Ishikawa (cell line): ENCODE results near the gene IDH2.

ENCODE experiments used
- CEBPB ChIP-seq: IDR thresholded peaks from 2 replicates; pipeline ENCODE4 v1.6.1; 2012
- CREB1 ChIP-seq: IDR thresholded peaks from 2 replicates; pipeline ENCODE4 v1.6.1; 2012; ENCODE audit warnings: low read depth
- EGR1 ChIP-seq: IDR thresholded peaks from 2 replicates; pipeline ENCODE4 v1.6.1; 2012
- EP300 ChIP-seq: IDR thresholded peaks from 2 replicates; pipeline ENCODE4 v1.6.1; 2012; ENCODE audit warnings: borderline replicate concordance
- FOXM1 ChIP-seq: IDR thresholded peaks from 2 replicates; pipeline ENCODE4 v1.6.1; 2012; ENCODE audit warnings: low read depth, borderline replicate concordance
- NFIC ChIP-seq: IDR thresholded peaks from 2 replicates; pipeline ENCODE4 v1.6.1; 2012
- RAD21 ChIP-seq: IDR thresholded peaks from 2 replicates; pipeline ENCODE4 v1.6.1; 2012; ENCODE audit warnings: low read depth
- TAF1 ChIP-seq: IDR thresholded peaks from 2 replicates; pipeline ENCODE4 v1.6.1; 2012; ENCODE audit warnings: low read depth, mild to moderate bottlenecking
- TCF12 ChIP-seq: IDR thresholded peaks from 2 replicates; pipeline ENCODE4 v1.6.1; 2012; ENCODE audit warnings: low read depth
- TEAD4 ChIP-seq: IDR thresholded peaks from 2 replicates; pipeline ENCODE4 v1.6.1; 2012
- USF1 ChIP-seq: IDR thresholded peaks from 2 replicates; pipeline ENCODE4 v1.6.1; 2012
- YY1 ChIP-seq: IDR thresholded peaks from 2 replicates; pipeline ENCODE4 v1.6.1; 2012; ENCODE audit warnings: low read depth
- ZBTB7A ChIP-seq: IDR thresholded peaks from 2 replicates; pipeline ENCODE4 v1.6.1; 2012; ENCODE audit warnings: low read depth
- TF ChIP-seq, protein P1 (sequence below): IDR thresholded peaks from 2 replicates; pipeline ENCODE4 v1.6.1; 2012
- TF ChIP-seq, protein P2 (sequence below): IDR thresholded peaks from 2 replicates; pipeline ENCODE4 v1.6.1; 2012; ENCODE audit warnings: low read depth, mild to moderate bottlenecking

The IDH2 gene

GRCh38 chr15:90047956-90048575 is 54.2 kb downstream of the IDH2 start:
- TF ChIP-seq FOXM1 (no peak), TAF1 (no peak), TCF12 (no peak), CEBPB (no peak)

GRCh38 chr15:90046911-90047392 is 55.3 kb downstream of the IDH2 start:
- TF ChIP-seq YY1 (peak; percentile 61; the same call in 1 of the 2 replicates), CEBPB (no peak), RAD21 (no peak), TCF12 (peak; percentile 61), TEAD4 (peak; percentile 29; the same call in 1 of the 2 replicates), ZBTB7A (no peak), EP300 (peak; percentile 59; the same call in 1 of the 2 replicates), FOXM1 (no peak), NFIC (0 out of 2 replicates have a peak, but pooled peaks have one; percentile 35), EGR1 (0 out of 2 replicates have a peak, but pooled peaks have one; percentile 59), USF1 (no peak), CREB1 (no peak), TAF1 (no peak)
- TF ChIP-seq, protein P1, sequence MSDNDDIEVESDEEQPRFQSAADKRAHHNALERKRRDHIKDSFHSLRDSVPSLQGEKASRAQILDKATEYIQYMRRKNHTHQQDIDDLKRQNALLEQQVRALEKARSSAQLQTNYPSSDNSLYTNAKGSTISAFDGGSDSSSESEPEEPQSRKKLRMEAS = peak; percentile 63; the same call in 1 of the 2 replicates
- TF ChIP-seq, protein P2, sequence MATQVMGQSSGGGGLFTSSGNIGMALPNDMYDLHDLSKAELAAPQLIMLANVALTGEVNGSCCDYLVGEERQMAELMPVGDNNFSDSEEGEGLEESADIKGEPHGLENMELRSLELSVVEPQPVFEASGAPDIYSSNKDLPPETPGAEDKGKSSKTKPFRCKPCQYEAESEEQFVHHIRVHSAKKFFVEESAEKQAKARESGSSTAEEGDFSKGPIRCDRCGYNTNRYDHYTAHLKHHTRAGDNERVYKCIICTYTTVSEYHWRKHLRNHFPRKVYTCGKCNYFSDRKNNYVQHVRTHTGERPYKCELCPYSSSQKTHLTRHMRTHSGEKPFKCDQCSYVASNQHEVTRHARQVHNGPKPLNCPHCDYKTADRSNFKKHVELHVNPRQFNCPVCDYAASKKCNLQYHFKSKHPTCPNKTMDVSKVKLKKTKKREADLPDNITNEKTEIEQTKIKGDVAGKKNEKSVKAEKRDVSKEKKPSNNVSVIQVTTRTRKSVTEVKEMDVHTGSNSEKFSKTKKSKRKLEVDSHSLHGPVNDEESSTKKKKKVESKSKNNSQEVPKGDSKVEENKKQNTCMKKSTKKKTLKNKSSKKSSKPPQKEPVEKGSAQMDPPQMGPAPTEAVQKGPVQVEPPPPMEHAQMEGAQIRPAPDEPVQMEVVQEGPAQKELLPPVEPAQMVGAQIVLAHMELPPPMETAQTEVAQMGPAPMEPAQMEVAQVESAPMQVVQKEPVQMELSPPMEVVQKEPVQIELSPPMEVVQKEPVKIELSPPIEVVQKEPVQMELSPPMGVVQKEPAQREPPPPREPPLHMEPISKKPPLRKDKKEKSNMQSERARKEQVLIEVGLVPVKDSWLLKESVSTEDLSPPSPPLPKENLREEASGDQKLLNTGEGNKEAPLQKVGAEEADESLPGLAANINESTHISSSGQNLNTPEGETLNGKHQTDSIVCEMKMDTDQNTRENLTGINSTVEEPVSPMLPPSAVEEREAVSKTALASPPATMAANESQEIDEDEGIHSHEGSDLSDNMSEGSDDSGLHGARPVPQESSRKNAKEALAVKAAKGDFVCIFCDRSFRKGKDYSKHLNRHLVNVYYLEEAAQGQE = no peak

DNA sequence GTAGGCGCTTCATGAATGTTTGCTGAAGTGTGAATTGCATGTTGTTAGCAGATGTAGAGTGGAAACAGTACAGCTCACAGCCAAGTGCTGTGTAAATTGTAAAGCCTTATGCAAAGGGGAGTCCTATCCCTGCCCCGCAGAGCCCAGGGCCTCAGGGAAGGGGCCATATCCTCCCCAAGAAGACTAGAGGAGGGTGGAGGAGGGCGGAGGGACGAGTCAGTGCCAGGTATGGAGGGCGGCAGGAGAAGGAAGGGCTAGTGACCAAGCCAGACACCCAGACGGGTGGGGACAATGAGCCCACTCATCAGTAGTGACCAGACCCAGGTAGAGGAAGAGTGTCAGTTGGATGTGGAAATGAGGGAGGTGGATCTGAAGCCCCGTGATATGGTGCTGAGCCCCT is 56.0 kb downstream of the IDH2 start:
- TF ChIP-seq, protein P2 = no peak
- TF ChIP-seq NFIC (no peak), ZBTB7A (no peak), YY1 (no peak), EGR1 (no peak), USF1 (no peak), EP300 (no peak), RAD21 (no peak), TCF12 (no peak), TAF1 (no peak)

DNA sequence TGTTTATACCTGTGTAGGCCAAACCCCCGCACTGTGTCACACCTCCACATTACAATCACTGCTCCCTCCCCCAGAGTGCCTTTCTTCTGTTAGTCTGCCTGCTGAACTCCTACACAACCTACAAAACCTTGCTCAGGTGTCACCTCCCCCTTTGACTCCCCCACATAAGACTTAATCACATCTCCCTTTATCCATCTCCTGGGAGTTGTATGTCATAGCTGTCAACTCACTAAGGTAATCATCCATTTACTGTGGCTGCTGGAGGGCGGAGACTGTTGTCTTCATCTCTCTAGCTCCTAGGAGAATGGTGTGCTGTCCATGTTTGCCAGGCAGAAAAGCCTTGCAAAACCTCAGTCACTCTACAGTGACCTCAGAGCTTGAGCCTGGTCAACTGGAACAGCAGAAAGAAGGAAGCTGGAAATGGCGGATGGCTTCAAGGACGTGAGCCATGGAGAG is 57.3 kb downstream of the IDH2 start:
- TF ChIP-seq, protein P1 = no peak
- TF ChIP-seq RAD21 = no peak
- no peak for TF ChIP-seq TCF12
- no peak for TF ChIP-seq ZBTB7A
- no peak for TF ChIP-seq CREB1
- no peak for TF ChIP-seq CEBPB
- no peak for TF ChIP-seq TEAD4
- no peak for TF ChIP-seq NFIC
- TF ChIP-seq, protein P2 = no peak
- TF ChIP-seq TAF1 = no peak
- no peak for TF ChIP-seq EP300
- no peak for TF ChIP-seq FOXM1
- TF ChIP-seq YY1 = no peak
- TF ChIP-seq EGR1 = no peak
- no peak for TF ChIP-seq USF1
